Astrocyte (in vitro differentiated cells and primary cell): ENCODE measurements around the gene MGAT2.

ENCODE experiments used
- EZH2 ChIP-seq: IDR thresholded peaks from 2 replicates; pipeline ENCODE4 v1.6.1; 2012; ENCODE audit warnings: mild to moderate bottlenecking, low read length, inconsistent platforms; ENCODE audit not compliant: insufficient read depth
- TF ChIP-seq, protein P1 (sequence below): IDR thresholded peaks from 2 replicates; pipeline ENCODE4 v1.5.1; 2011; ENCODE audit warnings: low read depth, mild to moderate bottlenecking, inconsistent platforms, low read length, moderate library complexity; ENCODE audit not compliant: insufficient read depth

DNA sequence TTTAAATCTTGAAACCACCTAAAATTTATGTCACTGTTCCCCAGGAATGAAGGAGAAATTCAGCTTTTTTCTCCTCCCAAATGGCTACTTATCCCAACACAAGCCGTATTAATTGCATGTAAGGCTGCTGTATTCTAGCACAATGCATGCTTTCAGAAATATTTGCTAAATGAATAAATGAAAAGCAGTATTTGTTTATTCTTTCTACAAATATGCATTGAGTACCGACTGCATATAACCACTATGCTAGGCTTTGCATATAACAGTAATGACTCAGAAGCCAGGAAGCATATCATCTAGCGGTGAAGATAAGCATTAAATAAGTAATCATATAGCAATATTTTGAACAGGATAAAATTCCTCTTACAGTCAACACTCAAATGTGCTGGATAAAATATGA, 27.6 kb upstream of the MGAT2 start:
- TF ChIP-seq, protein P1, sequence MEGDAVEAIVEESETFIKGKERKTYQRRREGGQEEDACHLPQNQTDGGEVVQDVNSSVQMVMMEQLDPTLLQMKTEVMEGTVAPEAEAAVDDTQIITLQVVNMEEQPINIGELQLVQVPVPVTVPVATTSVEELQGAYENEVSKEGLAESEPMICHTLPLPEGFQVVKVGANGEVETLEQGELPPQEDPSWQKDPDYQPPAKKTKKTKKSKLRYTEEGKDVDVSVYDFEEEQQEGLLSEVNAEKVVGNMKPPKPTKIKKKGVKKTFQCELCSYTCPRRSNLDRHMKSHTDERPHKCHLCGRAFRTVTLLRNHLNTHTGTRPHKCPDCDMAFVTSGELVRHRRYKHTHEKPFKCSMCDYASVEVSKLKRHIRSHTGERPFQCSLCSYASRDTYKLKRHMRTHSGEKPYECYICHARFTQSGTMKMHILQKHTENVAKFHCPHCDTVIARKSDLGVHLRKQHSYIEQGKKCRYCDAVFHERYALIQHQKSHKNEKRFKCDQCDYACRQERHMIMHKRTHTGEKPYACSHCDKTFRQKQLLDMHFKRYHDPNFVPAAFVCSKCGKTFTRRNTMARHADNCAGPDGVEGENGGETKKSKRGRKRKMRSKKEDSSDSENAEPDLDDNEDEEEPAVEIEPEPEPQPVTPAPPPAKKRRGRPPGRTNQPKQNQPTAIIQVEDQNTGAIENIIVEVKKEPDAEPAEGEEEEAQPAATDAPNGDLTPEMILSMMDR, result no peak
- TF ChIP-seq EZH2, result no peak
